HL-60/S4 treated with phorbol 12-myristate 13-acetate at 8.2 ng/mL for 4 days and 3 days (cell line): ENCODE data around the gene RFNG.

ENCODE experiments used
- in situ Hi-C: fragments of 300-500 bp; cut with MboI; formaldehyde crosslinking; loops from 2 replicates; pipeline ENCODE4 v1.15.0; 2022; ENCODE audit warnings: low sequenced_read_pairs

RFNG gene

GRCh38 chr17:82029990-82030469, 21.6 kb downstream of the RFNG start:
- in situ Hi-C loops = no loop called here

DNA sequence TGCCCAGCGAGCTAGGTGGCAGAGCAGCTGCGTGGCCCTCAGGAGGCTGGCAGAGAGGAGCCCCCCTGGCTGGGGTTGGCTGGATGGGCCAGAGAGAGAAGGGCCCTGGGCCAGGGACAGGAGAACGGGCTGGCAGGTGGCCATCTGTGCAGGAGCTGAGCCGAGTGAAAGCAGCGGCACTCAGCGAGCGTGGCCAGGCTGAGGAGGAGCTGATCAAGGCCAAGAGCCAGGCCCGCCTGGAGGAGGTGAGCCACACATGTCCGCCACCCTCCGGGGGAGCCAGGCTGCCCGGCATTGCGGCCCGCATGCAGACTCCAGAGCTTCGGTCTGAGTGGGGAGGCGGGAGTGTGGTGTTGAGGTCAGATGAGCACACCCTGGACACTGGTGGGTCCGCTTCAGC, 22.2 kb downstream of the RFNG start:
- in situ Hi-C loops = no loop called here

- in situ Hi-C loops = no loop called here
Observed at GRCh38 chr17:82028966-82029365, 22.6 kb downstream of the RFNG start.

GRCh38 chr17:82028246-82028645, 23.4 kb downstream of the RFNG start:
- in situ Hi-C loops = no loop called here

- in situ Hi-C loops = no loop called here
Observed at GRCh38 chr17:82025401-82026107, 26.1 kb downstream of the RFNG start.

- in situ Hi-C loops = no loop called here
Observed at GRCh38 chr17:82024859-82025258, 26.8 kb downstream of the RFNG start.

- in situ Hi-C loops = no loop called here
Observed at GRCh38 chr17:82023447-82024241, 28.0 kb downstream of the RFNG start.

- in situ Hi-C loops = no loop called here
Observed at GRCh38 chr17:82022981-82023446, 28.6 kb downstream of the RFNG start, which contains the start of gene LRRC45. LRRC45 (plus strand) TSS chr17:82023305; CDS start chr17:82023644, 339 bp downstream.

GRCh38 chr17:82022310-82022980, 29.2 kb downstream of the RFNG start, which contains the start of gene CENPX:
CENPX (minus strand) TSS chr17:82022878; CDS start chr17:82022861, 17 bp downstream.
- in situ Hi-C loops = no loop called here

- in situ Hi-C loops = no loop called here
Observed at GRCh38 chr17:82021900-82022309, 29.7 kb downstream of the RFNG start.

DNA sequence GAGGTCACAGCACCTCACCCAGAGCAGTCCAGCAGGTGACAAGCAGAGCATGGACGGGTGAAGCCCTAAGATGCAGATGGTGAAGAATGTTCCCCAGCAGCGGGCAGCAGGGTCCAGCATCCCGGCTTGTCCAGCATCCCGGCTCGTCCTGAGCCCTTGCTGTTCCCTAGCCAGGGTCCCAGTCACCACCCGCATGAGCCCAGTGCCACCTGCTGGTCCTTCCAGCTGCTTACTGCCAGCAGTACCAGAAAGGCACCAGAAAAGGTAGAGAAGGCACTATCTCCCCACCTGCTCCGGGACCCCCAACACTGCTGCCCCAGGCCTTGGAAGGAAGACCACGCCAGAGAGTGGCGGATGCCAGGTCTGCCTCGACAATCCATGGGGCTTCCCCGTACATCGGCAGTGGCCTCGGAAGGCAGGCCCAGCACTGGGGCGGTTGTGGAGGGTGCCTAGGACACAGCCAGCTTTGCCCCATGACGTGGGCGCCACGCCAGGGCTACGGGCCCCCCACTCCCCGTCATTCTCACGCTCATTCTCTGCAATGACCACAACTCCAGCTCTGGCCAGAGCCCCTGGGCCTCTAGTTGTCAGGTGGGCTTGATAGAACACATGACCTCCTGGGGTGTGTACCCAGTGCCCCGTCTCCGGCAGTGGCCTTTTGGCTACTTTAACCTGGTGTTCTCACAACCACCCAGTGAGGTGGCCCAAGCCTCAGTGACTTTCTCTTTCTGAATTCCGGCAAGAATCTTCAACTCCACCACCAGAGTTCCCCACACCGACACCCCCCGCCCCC, 30.3 kb downstream of the RFNG start:
- in situ Hi-C loops = no loop called here

DNA sequence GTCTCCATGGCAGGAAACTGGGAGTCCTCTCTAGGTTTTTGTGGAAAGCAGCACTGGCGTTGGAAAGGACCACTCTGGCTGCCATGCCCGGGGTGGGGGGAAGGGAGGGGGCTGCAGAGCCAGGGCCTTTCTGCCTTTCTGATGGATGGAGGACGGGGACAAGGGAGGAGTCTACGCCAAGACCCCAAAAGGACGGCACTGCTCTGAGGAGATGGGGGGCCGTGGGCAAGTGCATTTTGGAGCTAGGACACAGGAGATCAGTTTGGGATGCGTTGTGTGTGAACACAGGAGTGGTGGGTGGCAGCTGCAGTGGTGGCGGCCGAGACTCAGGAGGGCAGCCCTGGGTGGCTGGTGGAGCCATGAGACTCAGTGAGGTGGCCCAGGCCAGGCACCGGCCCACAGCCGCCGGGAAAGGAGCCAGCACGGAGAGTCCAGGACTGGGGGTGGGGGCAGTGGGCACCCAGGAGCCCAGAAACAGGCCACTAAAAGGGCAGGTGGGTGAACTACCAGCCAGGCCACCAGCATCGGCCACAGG, 31.0 kb downstream of the RFNG start:
- in situ Hi-C loops = no loop called here

GRCh38 chr17:82019690-82020571, 31.7 kb downstream of the RFNG start:
- in situ Hi-C loops = no loop called here

GRCh38 chr17:82018989-82019689, 32.5 kb downstream of the RFNG start:
- in situ Hi-C loops = no loop called here

DNA sequence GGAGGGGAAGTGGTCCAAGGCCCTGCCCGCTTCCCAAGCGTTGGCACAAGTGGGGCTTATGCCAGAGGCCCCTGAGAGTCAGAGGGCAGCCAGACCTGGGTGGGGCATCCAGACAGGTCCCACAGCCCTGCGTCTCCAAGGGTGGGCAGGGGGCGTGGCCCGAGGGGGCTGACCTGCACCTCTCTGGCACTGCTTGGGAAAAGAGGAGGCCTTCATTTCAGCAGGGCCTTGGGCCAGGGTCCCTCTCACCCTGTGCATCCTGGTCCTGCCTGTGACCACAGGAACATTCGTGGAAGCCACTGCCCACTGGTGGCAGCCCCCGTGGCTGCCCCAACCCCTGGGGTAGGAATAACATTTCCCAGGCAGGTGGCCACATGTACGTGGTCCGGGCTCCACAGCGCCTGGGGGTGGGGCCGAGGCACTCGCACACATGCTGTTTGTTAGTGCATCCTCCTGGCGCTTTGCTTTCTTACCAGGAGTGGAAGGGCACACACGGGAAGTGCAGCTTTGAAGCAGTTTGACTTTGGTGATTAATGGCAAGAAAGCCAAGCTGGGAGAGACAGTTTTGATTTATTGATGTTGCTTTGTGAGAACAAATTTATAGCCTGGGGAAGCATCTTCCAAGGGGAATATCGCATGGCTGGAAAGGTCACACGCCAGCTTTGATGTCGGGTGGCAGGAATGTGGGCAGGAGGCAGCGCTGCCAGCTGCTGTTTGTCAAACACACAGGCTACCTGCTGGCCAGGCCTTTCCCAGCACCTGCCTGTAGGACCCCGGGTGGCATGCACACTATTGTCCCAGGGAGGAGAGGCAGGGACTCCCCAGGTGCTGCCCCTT, 33.2 kb downstream of the RFNG start:
- in situ Hi-C loops = no loop called here

DNA sequence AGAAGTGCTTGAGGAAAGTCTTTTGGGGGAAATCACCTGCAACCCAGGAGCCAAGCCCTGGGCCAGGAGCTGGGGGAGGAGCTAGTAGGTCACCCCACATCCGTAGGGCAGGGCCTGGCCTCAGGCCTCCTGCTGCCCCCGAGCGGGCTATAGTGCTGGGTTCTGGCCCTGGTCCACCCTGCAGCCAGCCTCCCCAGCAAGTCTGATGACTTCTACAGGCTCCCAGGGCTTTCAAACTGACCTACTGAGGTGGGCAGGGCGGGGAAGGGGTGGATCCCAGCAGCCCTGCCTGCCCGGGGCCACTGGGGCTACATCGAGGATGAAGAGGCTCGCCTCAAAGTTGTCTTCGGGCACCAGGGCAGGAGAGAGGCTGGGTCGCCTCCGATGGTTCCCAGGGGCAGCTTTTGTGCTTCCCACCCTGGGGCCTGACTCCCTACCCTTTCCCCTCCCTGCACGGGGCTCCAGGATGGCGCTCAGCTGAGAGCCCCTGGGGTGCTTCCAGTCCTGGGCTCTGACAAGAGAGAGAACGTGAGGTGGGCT, 33.9 kb downstream of the RFNG start:
- in situ Hi-C loops = no loop called here

DNA sequence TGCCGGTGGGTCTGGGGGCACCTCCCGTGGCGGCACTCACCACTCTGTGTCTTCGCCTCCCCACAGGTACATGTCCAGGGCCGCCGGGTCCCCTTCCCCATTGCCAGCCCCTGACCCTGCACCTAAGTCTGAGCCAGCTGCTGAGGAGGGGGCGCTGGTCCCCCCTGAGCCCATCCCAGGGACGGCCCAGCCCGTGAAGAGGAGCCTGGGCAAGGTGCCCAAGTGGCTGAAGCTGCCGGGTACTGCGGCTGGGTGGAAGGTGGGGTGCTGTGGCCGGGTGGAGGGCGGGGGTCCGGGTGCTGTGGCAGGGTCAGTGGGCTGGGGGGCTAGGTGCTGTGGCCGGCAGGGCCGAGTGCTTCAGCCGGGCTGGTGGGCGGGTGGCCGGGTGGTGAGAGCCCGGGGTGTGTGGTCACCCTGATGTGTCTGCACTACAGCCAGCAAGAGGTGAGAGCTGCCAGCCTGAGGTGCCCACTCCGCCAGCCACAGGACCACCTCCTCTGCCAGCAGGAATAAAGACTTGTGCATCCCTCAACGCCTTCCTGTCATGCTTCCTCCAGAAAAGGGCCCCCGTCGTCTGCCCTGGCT, 34.6 kb downstream of the RFNG start:
- in situ Hi-C loops = no loop called here
